Ureter (tissue), 1 donor: ENCODE data around the gene GSTCD. TPM values are rescaled to one million over a fixed set of nuclear protein-coding genes. Genes with fewer than 3 reads are reported as not detected.

Experiments
- DNase-seq: peaks from one replicate; pipeline ENCODE4 v3.0.0-alpha.2; 2020; ENCODE audit warnings: low spot score
- total RNA-seq: library from RNA; stranded (reverse); gene quantifications from one replicate; pipeline ENCODE4 v1.2.4, GENCODE V29; 2023
- donor health status: DM: yes; HTN: yes; CAD: no.

The GSTCD gene
- total RNA-seq, 1 donor from 2014 or later, result 12.3 TPM

DNA sequence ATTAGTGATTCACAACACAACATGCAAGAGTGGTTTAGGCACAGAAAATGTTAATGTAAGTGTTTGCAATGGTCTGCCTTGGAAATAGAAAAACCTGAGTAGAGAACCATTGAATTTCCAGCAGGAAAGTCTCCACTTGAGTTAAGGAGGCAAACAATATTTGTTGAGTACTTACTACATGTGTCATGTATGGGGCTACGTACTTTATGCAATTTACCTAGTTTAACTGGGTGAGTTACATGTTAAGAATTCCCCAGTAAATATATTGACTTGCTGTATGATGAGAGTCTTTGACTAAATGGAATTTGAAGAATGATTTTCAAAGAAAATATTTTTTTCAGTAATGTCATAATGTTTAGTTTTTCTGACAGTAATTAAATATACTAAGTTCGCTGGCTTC, 178.9 kb downstream of the GSTCD start:
- DNase-seq, result no peak

DNA sequence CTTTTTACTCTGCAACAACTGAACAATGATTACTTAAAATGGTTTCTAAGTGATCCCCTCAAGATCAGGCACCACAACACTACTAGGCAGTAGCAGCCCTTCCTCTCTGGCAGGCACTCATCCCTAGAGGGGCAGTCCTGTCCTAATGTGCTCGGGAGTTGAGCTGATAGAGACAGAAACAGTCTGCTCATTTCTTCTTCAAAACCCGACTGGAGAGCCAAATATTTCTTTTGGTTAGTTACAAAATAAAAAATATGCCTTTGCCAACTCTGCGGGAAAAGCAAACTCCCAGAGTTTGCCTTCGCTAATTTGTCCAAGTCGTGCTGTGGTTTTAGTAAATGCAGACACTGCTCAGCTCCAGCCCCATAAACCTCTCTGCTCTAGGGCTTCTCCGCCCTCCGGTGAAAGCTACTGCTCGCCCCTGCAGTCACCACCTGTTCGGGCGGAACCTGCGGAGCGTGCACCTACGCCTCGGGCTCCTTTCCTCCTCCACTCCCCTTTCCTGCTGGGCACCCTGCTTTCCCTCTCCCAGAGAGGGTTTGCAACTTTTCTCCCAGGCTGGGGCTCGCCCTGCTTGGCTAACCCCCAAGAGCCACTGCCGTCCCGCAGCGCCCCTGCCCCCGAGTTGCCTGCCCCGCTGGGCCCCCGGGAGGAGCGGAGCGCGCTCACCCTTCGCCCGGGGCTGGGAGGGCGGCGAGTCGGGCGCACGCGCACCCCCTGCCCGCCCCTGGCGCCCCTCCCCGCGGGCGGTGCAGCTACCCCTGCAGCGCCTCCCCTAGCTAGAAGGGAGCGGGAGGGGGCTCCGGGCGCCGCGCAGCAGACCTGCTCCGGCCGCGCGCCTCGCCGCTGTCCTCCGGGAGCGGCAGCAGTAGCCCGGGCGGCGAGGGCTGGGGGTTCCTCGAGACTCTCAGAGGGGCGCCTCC, 186.3 kb downstream of the GSTCD start, which contains the start of gene NPNT:
Gene NPNT (plus strand): TSS at position 812 of the 923 bp plus-strand sequence. CDS start 182 bp downstream, outside the sequence.
- no peak for DNase-seq

DNA sequence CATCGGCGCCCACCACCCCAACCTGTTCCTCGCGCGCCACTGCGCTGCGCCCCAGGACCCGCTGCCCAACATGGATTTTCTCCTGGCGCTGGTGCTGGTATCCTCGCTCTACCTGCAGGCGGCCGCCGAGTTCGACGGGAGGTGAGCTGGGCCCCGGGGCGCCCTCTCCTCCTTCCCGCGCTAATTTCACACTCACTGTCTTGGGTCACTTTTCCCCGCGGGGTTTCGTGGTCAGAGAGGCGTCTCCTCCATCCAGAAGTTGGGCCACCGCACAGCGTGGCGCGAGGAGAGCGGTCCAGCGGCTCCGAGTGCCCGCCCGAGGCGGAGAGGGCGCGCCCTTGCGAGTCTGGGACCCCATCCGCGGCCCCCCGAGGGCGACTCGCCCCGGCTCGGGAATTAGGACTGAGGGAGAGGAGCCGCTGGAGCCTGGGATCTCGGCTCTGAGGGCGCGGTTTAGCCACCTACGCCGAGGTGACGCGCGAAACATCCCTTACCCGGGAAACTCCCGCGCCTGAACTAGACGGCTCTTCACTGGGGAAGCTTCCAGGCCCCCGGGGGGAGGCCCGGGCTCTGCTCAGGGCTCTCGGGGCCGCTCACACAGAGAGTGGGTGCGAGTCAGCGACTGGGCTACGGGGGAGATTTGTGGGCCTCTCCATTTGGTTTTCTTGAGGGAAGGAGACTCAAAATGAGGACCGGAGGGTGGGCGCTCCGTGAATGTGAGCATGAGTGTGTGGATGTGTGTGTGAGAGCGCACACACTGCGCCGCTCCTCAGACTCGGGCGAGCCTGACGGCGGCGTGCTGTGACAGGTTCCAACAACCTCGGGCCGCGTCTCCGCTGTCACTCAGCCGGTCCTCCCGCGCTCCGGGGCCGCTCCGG, 187.2 kb downstream of the GSTCD start:
- DNase-seq, result no peak

DNA sequence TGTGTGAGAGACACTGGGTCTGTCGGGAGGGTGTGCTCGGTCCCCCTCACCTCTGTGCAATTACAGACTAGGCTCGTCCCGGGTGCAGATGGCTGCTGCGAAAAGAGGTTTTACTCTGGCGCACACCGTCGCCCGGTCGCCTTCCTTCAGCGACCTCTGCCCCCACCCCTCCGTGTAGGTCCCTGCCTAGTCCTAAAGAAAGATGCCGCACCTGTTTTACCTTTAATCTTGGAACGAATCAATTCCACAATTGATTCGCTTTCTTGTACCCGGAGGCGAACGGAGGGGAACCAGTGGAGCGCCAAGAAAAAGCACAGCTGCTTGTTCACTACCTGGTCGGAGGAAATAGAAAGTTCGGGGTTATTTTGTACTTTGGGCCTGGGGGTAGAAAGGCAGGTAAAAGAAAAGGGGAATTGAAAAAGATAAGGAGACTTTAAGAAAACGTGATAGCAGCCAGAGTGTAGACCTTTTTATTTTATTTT, 187.9 kb downstream of the GSTCD start:
- DNase-seq, result no peak

Other genes starting within 250 kb of the GSTCD start
- gene PPA2, start 234.7 kb upstream of the GSTCD start, total RNA-seq, result 98.0 TPM
- 1.2 TPM for gene ARHGEF38, start 156.2 kb upstream of the GSTCD start, total RNA-seq
- 21.1 TPM for gene INTS12, start 95 bp upstream of the GSTCD start, total RNA-seq
- 5.8 TPM for gene NPNT, start 186.7 kb downstream of the GSTCD start, total RNA-seq